ENCODE data around the gene SERPINA1. TPM values are rescaled to one million over a fixed set of nuclear protein-coding genes. Genes with fewer than 3 reads are reported as not detected.
A peak's percentile ranks its signal among the peaks of the same experiment; 100 is the strongest.
"Not testable (repeated sequence)": the region's sequence is repeated elsewhere in the genome, so short reads cannot be mapped to it uniquely, and the experiment has no call there.

SERPINA1 gene
- total RNA-seq, 1 experiment from 2014 or later: not detected

DNA sequence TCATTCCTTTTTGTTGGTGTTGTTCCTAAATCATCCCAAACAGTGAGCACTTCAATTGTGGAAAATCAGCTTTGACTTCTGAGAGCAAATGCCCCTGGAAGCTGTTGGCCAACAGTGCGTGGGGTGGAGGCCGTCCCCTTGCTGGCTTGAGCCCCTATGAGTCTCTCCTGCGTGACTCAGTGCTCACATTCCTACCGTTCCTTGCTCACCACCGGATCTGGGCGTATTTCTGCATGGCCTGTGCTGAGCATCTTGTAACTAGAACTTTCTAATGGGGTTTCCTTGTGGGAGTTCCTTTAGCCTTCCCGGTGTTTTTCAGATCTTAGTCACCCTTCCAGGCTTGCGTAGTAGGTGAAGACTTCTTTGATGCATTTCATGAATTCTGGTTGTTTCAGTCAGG, 14.7 kb downstream of the SERPINA1 start:
- no peak for DNase-seq
- Histone ChIP-seq H3K27me3 (ENCODE audit: low read length) (no peaks in the 10 kb centered on the region), H4K20me1 (ENCODE audit: insufficient read depth, low read depth, low read length) (no peaks in the 10 kb centered on the region), H3K27ac (ENCODE audit: low read length) (no peak overlapping the region), H3K4me2 (ENCODE audit: low read depth, low read length, poor library complexity, severe bottlenecking) (no peak overlapping the region), H3K4me1 (ENCODE audit: low read length) (no peaks in the 10 kb centered on the region), H3K36me3 (ENCODE audit: insufficient read depth, low read length) (no peaks in the 10 kb centered on the region), H3K9ac (ENCODE audit: low read length) (no peak overlapping the region), H2AFZ (ENCODE audit: low read length) (no peak overlapping the region), H3K9me2 (replicated peaks; ENCODE audit: insufficient read depth, low read length) (no peaks in the 10 kb centered on the region), H3K79me2 (ENCODE audit: low read length) (no peaks in the 10 kb centered on the region), H3K4me3 (ENCODE audit: low read length) (no peak overlapping the region), H3K9me3 (ENCODE audit: low read length) (no peaks in the 10 kb centered on the region)

DNA sequence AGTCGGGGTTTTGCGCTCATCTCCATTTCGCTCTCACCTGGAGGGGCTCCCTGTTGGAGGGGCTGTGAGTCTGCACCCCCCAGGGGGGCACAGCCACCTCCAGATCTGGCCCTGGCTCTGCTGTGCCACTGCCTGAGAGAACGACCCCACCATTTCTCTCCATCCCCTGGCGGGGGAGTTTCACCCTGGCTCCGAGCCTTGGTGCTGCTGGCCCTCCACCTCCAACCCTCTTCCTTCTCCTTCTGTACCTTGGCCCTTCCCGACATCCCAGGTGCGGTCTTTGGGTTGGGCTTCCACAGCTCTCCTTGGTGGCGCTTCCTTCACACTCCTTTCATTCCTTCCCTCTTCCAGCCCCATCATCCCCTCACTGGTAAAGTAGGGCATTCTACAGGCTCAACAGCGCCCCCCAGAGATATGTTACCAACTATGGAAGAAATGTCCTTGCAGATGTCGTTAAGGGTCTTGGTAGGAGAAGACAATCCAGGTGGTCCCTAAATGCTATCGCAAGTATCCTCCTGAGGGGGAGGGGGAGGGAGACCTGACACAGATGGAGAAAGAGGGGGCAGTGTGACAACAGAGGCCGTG, 16.3 kb downstream of the SERPINA1 start:
- no peaks in the 10 kb centered on the region for H3K27me3 ChIP-seq (ENCODE audit: low read length)
- H3K4me1 ChIP-seq (ENCODE audit: low read length): no peaks in the 10 kb centered on the region
- no peak overlapping the region for H2AFZ ChIP-seq (ENCODE audit: low read length)
- no peak overlapping the region for H3K4me3 ChIP-seq (ENCODE audit: low read length)
- DNase-seq: peak; percentile 63
- H3K79me2 ChIP-seq (ENCODE audit: low read length): no peaks in the 10 kb centered on the region
- H3K9me3 ChIP-seq (ENCODE audit: low read length): no peaks in the 10 kb centered on the region
- H4K20me1 ChIP-seq (ENCODE audit: insufficient read depth, low read depth, low read length): no peaks in the 10 kb centered on the region
- H3K9me2 ChIP-seq (replicated peaks; ENCODE audit: insufficient read depth, low read length): no peaks in the 10 kb centered on the region
- H3K9ac ChIP-seq (ENCODE audit: low read length): no peak overlapping the region
- H3K36me3 ChIP-seq (ENCODE audit: insufficient read depth, low read length): no peaks in the 10 kb centered on the region
- no peak overlapping the region for H3K27ac ChIP-seq (ENCODE audit: low read length)
- H3K4me2 ChIP-seq (ENCODE audit: low read depth, low read length, poor library complexity, severe bottlenecking): no peak overlapping the region

DNA sequence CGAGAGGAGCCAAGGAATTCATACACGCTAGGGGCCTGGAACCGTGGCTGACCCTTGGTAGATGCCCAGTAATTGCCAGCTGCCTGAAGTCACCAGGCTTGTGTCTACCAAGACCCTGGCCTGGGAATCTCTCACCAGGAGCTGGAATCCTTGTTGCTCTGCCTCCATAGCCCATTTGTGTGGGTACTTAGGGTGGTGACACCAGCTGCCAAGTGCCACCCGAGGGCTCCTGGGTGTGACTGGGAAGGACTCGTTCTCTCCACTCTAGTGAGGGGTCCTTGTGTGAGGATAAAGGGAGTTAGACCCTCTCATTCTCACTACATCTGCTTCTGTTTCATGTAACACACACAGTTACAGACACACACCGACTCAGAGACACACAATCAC, 17.9 kb downstream of the SERPINA1 start:
- H3K79me2 ChIP-seq (ENCODE audit: low read length): no peaks in the 10 kb centered on the region
- H3K4me3 ChIP-seq (ENCODE audit: low read length): no peak overlapping the region
- no peak overlapping the region for H3K27ac ChIP-seq (ENCODE audit: low read length)
- no peak for DNase-seq
- no peak overlapping the region for H3K4me2 ChIP-seq (ENCODE audit: low read depth, low read length, poor library complexity, severe bottlenecking)
- no peak overlapping the region for H2AFZ ChIP-seq (ENCODE audit: low read length)
- H3K27me3 ChIP-seq (ENCODE audit: low read length): no peaks in the 10 kb centered on the region
- H3K9me3 ChIP-seq (ENCODE audit: low read length): no peaks in the 10 kb centered on the region
- no peaks in the 10 kb centered on the region for H4K20me1 ChIP-seq (ENCODE audit: insufficient read depth, low read depth, low read length)
- H3K4me1 ChIP-seq (ENCODE audit: low read length): no peaks in the 10 kb centered on the region
- H3K36me3 ChIP-seq (ENCODE audit: insufficient read depth, low read length): no peaks in the 10 kb centered on the region
- no peaks in the 10 kb centered on the region for H3K9me2 ChIP-seq (replicated peaks; ENCODE audit: insufficient read depth, low read length)
- no peak overlapping the region for H3K9ac ChIP-seq (ENCODE audit: low read length)

DNA sequence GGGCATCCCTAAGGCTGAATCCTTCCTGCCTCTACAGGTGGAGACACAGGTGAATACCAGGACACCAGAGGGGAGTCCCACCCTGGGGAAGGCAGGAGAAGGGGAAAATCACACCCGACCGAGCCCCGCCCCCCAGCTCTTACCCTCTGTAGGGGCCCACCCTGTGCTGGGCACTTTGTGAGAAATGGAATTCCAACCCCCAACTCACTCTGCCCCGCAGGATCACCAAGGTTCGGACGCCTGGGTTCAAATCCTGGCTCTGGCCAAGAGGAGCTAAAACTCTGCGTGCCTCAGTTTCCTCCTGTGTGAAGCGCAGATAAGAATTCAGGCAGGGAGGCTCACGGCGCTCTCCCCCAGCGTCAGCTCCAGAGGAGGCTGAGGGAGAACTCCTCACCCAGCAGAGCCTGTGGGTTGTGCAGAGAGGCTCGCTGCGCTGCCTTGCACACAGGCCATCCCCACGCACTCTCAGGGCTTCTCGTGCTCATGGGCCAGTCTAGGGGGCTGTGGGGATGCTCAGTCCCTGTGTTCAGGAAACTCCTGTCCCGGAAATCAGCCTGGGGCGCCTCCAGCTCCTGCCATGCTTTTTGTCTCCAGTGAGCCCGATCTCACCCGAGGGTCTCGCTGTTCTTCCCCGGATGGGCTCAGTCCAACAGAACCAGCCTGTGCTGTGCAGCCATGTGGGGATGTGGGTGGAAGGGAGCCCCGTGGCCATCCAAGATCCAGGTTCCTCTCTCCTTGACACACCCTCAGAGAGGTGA, 18.5 kb downstream of the SERPINA1 start:
- H3K27me3 ChIP-seq (ENCODE audit: low read length); H3K9me2 ChIP-seq (replicated peaks; ENCODE audit: insufficient read depth, low read length); H3K36me3 ChIP-seq (ENCODE audit: insufficient read depth, low read length); H3K9ac ChIP-seq (ENCODE audit: low read length); H3K27ac ChIP-seq (ENCODE audit: low read length); H3K4me2 ChIP-seq (ENCODE audit: low read depth, low read length, poor library complexity, severe bottlenecking); H3K79me2 ChIP-seq (ENCODE audit: low read length); H3K9me3 ChIP-seq (ENCODE audit: low read length); H3K4me1 ChIP-seq (ENCODE audit: low read length); DNase-seq; H3K4me3 ChIP-seq (ENCODE audit: low read length); H2AFZ ChIP-seq (ENCODE audit: low read length); H4K20me1 ChIP-seq (ENCODE audit: insufficient read depth, low read depth, low read length): not testable (repeated sequence)

DNA sequence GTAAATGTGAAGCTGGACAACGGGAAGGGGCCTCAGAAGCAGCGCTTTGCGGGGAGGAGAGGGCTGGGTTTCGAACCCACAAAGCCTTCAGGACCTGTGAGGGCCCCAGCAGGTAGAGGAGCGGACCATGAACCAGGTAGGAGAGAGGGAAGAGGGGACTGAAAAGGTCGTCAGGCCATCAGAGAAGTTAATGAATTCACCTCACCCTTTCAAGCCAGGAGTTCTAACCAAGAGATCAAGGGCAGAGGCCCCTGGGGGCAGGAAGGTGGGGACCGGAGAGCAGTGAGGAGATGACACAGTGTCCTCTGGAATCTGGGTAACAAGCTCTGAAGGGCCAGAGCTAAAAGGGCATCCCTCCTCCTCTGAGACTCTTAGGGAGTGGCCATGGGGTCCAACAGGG, 19.4 kb downstream of the SERPINA1 start:
- H3K4me3 ChIP-seq (ENCODE audit: low read length): no peak overlapping the region
- no peaks in the 10 kb centered on the region for H3K36me3 ChIP-seq (ENCODE audit: insufficient read depth, low read length)
- no peaks in the 10 kb centered on the region for H3K27me3 ChIP-seq (ENCODE audit: low read length)
- H3K9me3 ChIP-seq (ENCODE audit: low read length): no peaks in the 10 kb centered on the region
- H3K9me2 ChIP-seq (replicated peaks; ENCODE audit: insufficient read depth, low read length): no peaks in the 10 kb centered on the region
- no peak overlapping the region for H2AFZ ChIP-seq (ENCODE audit: low read length)
- H3K4me2 ChIP-seq (ENCODE audit: low read depth, low read length, poor library complexity, severe bottlenecking): no peak overlapping the region
- no peaks in the 10 kb centered on the region for H3K79me2 ChIP-seq (ENCODE audit: low read length)
- DNase-seq: no peak
- no peaks in the 10 kb centered on the region for H4K20me1 ChIP-seq (ENCODE audit: insufficient read depth, low read depth, low read length)
- H3K27ac ChIP-seq (ENCODE audit: low read length): no peak overlapping the region
- no peak overlapping the region for H3K9ac ChIP-seq (ENCODE audit: low read length)
- no peaks in the 10 kb centered on the region for H3K4me1 ChIP-seq (ENCODE audit: low read length)

DNA sequence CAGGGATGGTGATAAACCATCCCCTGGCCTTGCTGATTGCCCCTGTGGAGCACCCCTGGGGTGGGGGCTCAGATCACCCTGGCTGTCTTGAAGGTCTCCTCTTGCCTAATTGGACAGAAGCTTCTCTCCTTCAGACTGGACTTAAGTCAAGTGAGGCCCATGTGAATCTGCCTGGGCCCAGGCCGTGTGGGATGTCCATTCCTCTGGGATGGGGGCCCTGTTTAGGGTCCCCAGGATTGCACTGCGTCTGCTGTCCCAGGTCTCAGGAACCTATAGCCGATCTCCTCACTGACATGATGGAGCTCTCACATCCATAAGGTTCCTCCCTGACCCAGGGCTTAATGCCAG, 20.2 kb downstream of the SERPINA1 start:
- no peak for DNase-seq
- H3K9me2 ChIP-seq (replicated peaks; ENCODE audit: insufficient read depth, low read length): no peaks in the 10 kb centered on the region
- H3K4me3 ChIP-seq (ENCODE audit: low read length): no peak overlapping the region
- H3K9me3 ChIP-seq (ENCODE audit: low read length): no peaks in the 10 kb centered on the region
- H3K36me3 ChIP-seq (ENCODE audit: insufficient read depth, low read length): no peaks in the 10 kb centered on the region
- H3K27me3 ChIP-seq (ENCODE audit: low read length): no peaks in the 10 kb centered on the region
- no peaks in the 10 kb centered on the region for H3K4me1 ChIP-seq (ENCODE audit: low read length)
- no peak overlapping the region for H3K27ac ChIP-seq (ENCODE audit: low read length)
- H3K9ac ChIP-seq (ENCODE audit: low read length): no peak overlapping the region
- no peaks in the 10 kb centered on the region for H4K20me1 ChIP-seq (ENCODE audit: insufficient read depth, low read depth, low read length)
- no peak overlapping the region for H3K4me2 ChIP-seq (ENCODE audit: low read depth, low read length, poor library complexity, severe bottlenecking)
- no peak overlapping the region for H2AFZ ChIP-seq (ENCODE audit: low read length)
- no peaks in the 10 kb centered on the region for H3K79me2 ChIP-seq (ENCODE audit: low read length)

DNA sequence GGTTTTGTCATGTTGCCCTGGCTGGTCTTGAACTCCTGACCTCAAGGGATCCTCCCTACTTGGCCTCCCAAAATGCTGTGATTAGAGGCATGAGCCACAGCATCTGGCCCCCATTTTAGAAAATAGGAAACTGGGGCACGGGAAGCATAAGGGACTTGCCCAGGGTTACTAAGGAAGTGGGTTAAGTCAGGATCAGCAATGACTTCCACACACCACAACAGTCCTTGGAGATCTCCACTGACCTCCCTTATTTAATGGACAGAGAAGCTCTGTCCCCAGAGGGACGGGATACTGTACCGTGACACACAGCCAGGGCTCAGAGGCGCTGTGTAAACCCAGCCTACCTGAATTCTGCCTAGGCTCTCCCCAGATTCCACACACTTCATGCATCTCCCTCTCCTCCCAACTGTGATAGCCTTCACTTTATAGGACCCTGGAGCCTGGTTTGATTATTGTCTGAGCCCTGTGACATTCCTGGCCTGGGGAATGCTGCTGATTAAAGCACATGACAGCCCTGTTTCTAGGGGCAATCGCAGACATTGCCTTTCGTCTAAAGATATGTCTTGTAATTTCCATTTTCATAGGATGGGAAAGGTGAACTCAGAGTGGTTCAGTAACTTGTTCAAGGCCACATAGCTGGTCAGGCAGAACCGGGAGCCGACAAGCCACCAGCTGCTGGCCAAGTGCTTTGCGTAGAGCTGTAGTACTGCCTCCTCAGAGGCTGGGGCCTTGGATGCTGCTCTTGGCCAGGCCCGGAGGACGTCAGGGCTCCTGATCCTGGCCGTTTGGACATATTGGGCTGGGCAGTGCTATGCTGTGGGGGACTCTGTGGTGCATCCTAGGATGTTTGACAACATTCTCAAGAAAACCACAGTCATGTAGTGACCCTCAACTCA, 20.8 kb downstream of the SERPINA1 start:
- no peaks in the 10 kb centered on the region for H3K9me3 ChIP-seq (ENCODE audit: low read length)
- no peaks in the 10 kb centered on the region for H3K79me2 ChIP-seq (ENCODE audit: low read length)
- H3K27me3 ChIP-seq (ENCODE audit: low read length): no peaks in the 10 kb centered on the region
- H3K4me3 ChIP-seq (ENCODE audit: low read length): no peak overlapping the region
- H3K4me1 ChIP-seq (ENCODE audit: low read length): no peaks in the 10 kb centered on the region
- no peaks in the 10 kb centered on the region for H3K9me2 ChIP-seq (replicated peaks; ENCODE audit: insufficient read depth, low read length)
- no peak overlapping the region for H3K4me2 ChIP-seq (ENCODE audit: low read depth, low read length, poor library complexity, severe bottlenecking)
- H3K36me3 ChIP-seq (ENCODE audit: insufficient read depth, low read length): no peaks in the 10 kb centered on the region
- no peak overlapping the region for H3K27ac ChIP-seq (ENCODE audit: low read length)
- no peak for DNase-seq
- no peaks in the 10 kb centered on the region for H4K20me1 ChIP-seq (ENCODE audit: insufficient read depth, low read depth, low read length)
- no peak overlapping the region for H3K9ac ChIP-seq (ENCODE audit: low read length)
- no peak overlapping the region for H2AFZ ChIP-seq (ENCODE audit: low read length)

DNA sequence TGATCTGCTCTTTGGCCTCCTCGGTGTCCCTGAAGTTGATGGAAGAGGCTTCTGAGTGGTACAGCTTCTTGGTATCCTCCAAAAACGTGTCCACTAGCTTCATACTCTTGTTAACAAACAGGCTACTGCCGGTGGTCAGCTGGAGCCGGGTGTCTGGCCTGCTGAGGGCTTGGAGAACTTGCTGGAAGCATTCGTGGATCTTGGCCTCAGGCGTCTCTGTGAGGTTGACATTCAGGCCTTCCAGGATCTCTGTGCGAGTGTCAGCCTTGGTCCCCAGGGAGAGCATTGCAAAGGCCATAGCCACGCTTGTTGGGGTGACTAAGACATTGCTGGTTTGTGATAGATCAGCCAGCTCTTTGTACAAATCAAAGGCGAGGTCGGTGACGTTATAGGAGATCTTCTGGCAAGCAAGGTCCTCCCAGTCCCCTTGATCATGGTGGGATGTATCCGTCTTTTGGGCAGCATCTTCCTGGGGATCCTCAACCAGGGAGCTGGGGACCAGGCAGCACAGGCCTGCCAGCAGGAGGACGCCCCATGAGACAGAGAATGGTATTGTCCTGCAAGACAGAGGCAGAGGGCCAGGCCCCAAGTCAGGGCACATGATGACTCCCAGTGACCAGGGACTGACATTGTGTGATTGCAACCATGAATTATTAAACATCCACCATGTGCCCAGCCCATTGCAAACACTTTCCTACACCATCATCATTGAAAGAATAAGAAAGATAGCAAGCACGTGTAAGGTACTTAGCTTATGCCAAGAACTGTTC, 22.1 kb downstream of the SERPINA1 start, which contains the start of gene SERPINA2:
SERPINA2 (minus strand) TSS at position 553 of the 770 bp plus-strand sequence.
- no peak within 1 kb of the TSS for H3K9ac ChIP-seq (ENCODE audit: low read length)
- H3K27me3 ChIP-seq (ENCODE audit: low read length): no peaks in the 10 kb centered on the region
- H3K9me2 ChIP-seq (replicated peaks; ENCODE audit: insufficient read depth, low read length): no peaks in the 10 kb centered on the region
- H3K36me3 ChIP-seq (ENCODE audit: insufficient read depth, low read length): no peaks in the 10 kb centered on the region
- no peaks in the 10 kb centered on the region for H4K20me1 ChIP-seq (ENCODE audit: insufficient read depth, low read depth, low read length)
- no peak within 1 kb of the TSS for H2AFZ ChIP-seq (ENCODE audit: low read length)
- H3K27ac ChIP-seq (ENCODE audit: low read length): no peak within 1 kb of the TSS
- no peaks in the 10 kb centered on the region for H3K79me2 ChIP-seq (ENCODE audit: low read length)
- no peak for DNase-seq
- H3K9me3 ChIP-seq (ENCODE audit: low read length): no peaks in the 10 kb centered on the region
- no peaks in the 10 kb centered on the region for H3K4me1 ChIP-seq (ENCODE audit: low read length)
- H3K4me3 ChIP-seq (ENCODE audit: low read length): no peak within 1 kb of the TSS
- no peak within 1 kb of the TSS for H3K4me2 ChIP-seq (ENCODE audit: low read depth, low read length, poor library complexity, severe bottlenecking)

Measured in Karpas-422 (cell line).